Keratinocyte (primary cell): Measurements from ENCODE around the gene IPMK. TPM values are rescaled to one million over a fixed set of nuclear protein-coding genes. Genes with fewer than 3 reads are reported as not detected.

Experiments used
- DNase-seq: peaks from one replicate; pipeline ENCODE4 v3.0.0-alpha.2; 2011; ENCODE audit warnings: low read depth, missing footprints, low spot score
- FAIRE-seq: peaks from 2 replicates; lab custom pipeline; 2011; peaks lifted over from hg19 to GRCh38; lab: Jason Lieb, UNC
- H2AFZ ChIP-seq: 2 replicates; pipeline ENCODE4 v1.6.0; 2012; ENCODE audit warnings: low read length, control low read depth, inconsistent platforms; ENCODE audit not compliant: control insufficient read depth
- H3K27ac ChIP-seq: 2 replicates; pipeline ENCODE4 v1.5.1; 2011; ENCODE audit warnings: low read length; ENCODE audit not compliant: control insufficient read depth, insufficient read depth
- H3K27me3 ChIP-seq: 3 replicates; pipeline ENCODE4 v1.6.0; 2011; ENCODE audit warnings: low read length; ENCODE audit not compliant: control insufficient read depth, insufficient read depth; ENCODE audit errors: extremely low read depth
- H3K36me3 ChIP-seq, 2 experiments: 2 replicates in 1 of 2; 3 replicates in 1 of 2; pipeline ENCODE4 v1.5.1; 2011; ENCODE audit warnings: low read length in 2 of 2, mild to moderate bottlenecking in 1 of 2; ENCODE audit not compliant: control insufficient read depth in 2 of 2, insufficient read depth in 2 of 2; ENCODE audit errors: extremely low read depth in 1 of 2
- H3K4me1 ChIP-seq: 3 replicates; pipeline ENCODE4 v1.5.1; 2011; ENCODE audit warnings: low read length; ENCODE audit not compliant: control insufficient read depth, insufficient read depth; ENCODE audit errors: extremely low read depth
- H3K4me2 ChIP-seq: 3 replicates; pipeline ENCODE4 v1.6.0; 2011; ENCODE audit warnings: low read depth, low read length; ENCODE audit not compliant: control insufficient read depth, insufficient read depth; ENCODE audit errors: extremely low read depth
- H3K4me3 ChIP-seq, 3 experiments: fragments of 200-600 bp in 1 of 3; sonication (generic) in 1 of 3; 2 replicates in 2 of 3; 3 replicates in 1 of 3; pipeline ENCODE4 v1.5.1; 2011 to 2016; ENCODE audit warnings: low read length in 3 of 3, mild to moderate bottlenecking in 3 of 3, control low read depth in 2 of 3, inconsistent platforms in 1 of 3, low read depth in 1 of 3, mixed read lengths in 1 of 3, mixed run types in 1 of 3, moderate library complexity in 1 of 3; ENCODE audit not compliant: control insufficient read depth in 2 of 3, insufficient read depth in 2 of 3; ENCODE audit errors: extremely low read depth in 1 of 3
- H3K79me2 ChIP-seq: 2 replicates; pipeline ENCODE4 v1.6.0; 2012; ENCODE audit warnings: low read length; ENCODE audit not compliant: control insufficient read depth, insufficient read depth
- H3K9ac ChIP-seq: 3 replicates; pipeline ENCODE4 v1.6.0; 2011; ENCODE audit warnings: low read length; ENCODE audit not compliant: control insufficient read depth, insufficient read depth; ENCODE audit errors: extremely low read depth
- H3K9me1 ChIP-seq: 3 replicates; pipeline ENCODE4 v1.6.0; 2011; ENCODE audit warnings: low read length; ENCODE audit not compliant: control insufficient read depth, insufficient read depth; ENCODE audit errors: extremely low read depth
- H3K9me3 ChIP-seq: 2 replicates; pipeline ENCODE4 v1.5.1; 2012; ENCODE audit warnings: low read depth, low read length; ENCODE audit not compliant: control insufficient read depth
- H4K20me1 ChIP-seq: 3 replicates; pipeline ENCODE4 v1.6.0; 2011; ENCODE audit warnings: low read length; ENCODE audit not compliant: control insufficient read depth, insufficient read depth; ENCODE audit errors: extremely low read depth
- CTCF ChIP-seq, 3 experiments: IDR thresholded peaks in 1 of 3; conservative IDR thresholded peaks in 1 of 3; optimal IDR thresholded peaks in 1 of 3; 2 replicates in 2 of 3; 3 replicates in 1 of 3; pipeline versions ENCODE3 to v1.5.1; 2011; ENCODE audit warnings: low read length in 3 of 3, mild to moderate bottlenecking in 3 of 3, moderate library complexity in 2 of 3, control low read depth in 1 of 3, inconsistent platforms in 1 of 3; ENCODE audit not compliant: insufficient read depth in 2 of 3; ENCODE audit errors: extremely low read depth in 1 of 3
- EZH2 ChIP-seq: IDR thresholded peaks from one replicate; pipeline ENCODE4 v1.6.1; 2012; ENCODE audit warnings: inconsistent platforms, mild to moderate bottlenecking, low read length, moderate library complexity
- dilution Hi-C: fragments of 300-500 bp; cut with MboI; formaldehyde crosslinking; loops from one replicate; pipeline ENCODE4 v1.7.0; 2020; ENCODE audit warnings: low sequenced_read_pairs; ENCODE audit not compliant: extremely low pct_ligation_motif_present
- polyA plus RNA-seq, 5 experiments: library from polyadenylated mRNA; depleted of rRNA in 3 of 5; stranded (reverse) in 3 of 5; stranded (forward) in 1 of 5; unstranded in 1 of 5; fragments of >200 nt; gene quantifications; 1 replicate in 1 of 5; 2 replicates in 3 of 5; 3 replicates in 1 of 5; pipeline versions ENCODE4 v1.2.1 to v1.2.3, GENCODE V29; 2011 to 2012; ENCODE audit warnings: missing spikeins in 2 of 5, low read depth in 1 of 5, low replicate concordance in 1 of 5

IPMK gene
- polyA plus RNA-seq, 1 donor (not counting 4 experiments of a cell fraction or from before 2014, with no cell fraction given) = 4.5 TPM

- H3K36me3 ChIP-seq = no peaks in the 10 kb centered on the region
- no peak overlapping the region for H3K4me3 ChIP-seq
- no peak overlapping the region for H3K9ac ChIP-seq
- no peak overlapping the region for H2AFZ ChIP-seq
- peaks cover 5% of the 10 kb centered on the region for H3K27me3 ChIP-seq
- H3K27ac ChIP-seq = no peak overlapping the region
- no peaks in the 10 kb centered on the region for H4K20me1 ChIP-seq
- dilution Hi-C loops = no loop called here
- H3K9me3 ChIP-seq = no peaks in the 10 kb centered on the region
- no peaks in the 10 kb centered on the region for H3K79me2 ChIP-seq
- no peaks in the 10 kb centered on the region for H3K4me1 ChIP-seq
- DNase-seq (no peak), FAIRE-seq (no peak)
- no peak for TF ChIP-seq EZH2
- H3K9me1 ChIP-seq = no peaks in the 10 kb centered on the region
- H3K4me2 ChIP-seq = no peak overlapping the region
Observed at GRCh38 chr10:58305821-58306220, 38.1 kb upstream of the IPMK start.

- H2AFZ ChIP-seq = no peak overlapping the region
- no peaks in the 10 kb centered on the region for H3K36me3 ChIP-seq
- H3K79me2 ChIP-seq = no peaks in the 10 kb centered on the region
- no peak for FAIRE-seq
- no peaks in the 10 kb centered on the region for H3K9me1 ChIP-seq
- TF ChIP-seq EZH2 = no peak
- no peak overlapping the region for H3K9ac ChIP-seq
- no peak overlapping the region for H3K4me2 ChIP-seq
- H3K27me3 ChIP-seq = peaks cover 5% of the 10 kb centered on the region
- H3K27ac ChIP-seq = no peak overlapping the region
- no peaks in the 10 kb centered on the region for H3K9me3 ChIP-seq
- no peak for DNase-seq
- H4K20me1 ChIP-seq = no peaks in the 10 kb centered on the region
- dilution Hi-C loops = no loop called here
- no peaks in the 10 kb centered on the region for H3K4me1 ChIP-seq
- no peak overlapping the region for H3K4me3 ChIP-seq
Observed at GRCh38 chr10:58304099-58304633, 36.5 kb upstream of the IPMK start.

GRCh38 chr10:58302254-58302653 is 34.6 kb upstream of the IPMK start:
- FAIRE-seq (no peak), DNase-seq (no peak)
- H2AFZ ChIP-seq = no peak overlapping the region
- no peak overlapping the region for H3K9ac ChIP-seq
- dilution Hi-C loops = no loop called here
- no peaks in the 10 kb centered on the region for H3K9me3 ChIP-seq
- H3K79me2 ChIP-seq = no peaks in the 10 kb centered on the region
- H3K9me1 ChIP-seq = no peaks in the 10 kb centered on the region
- peaks cover 5% of the 10 kb centered on the region for H3K27me3 ChIP-seq
- no peak overlapping the region for H3K4me2 ChIP-seq
- H4K20me1 ChIP-seq = no peaks in the 10 kb centered on the region
- no peak overlapping the region for H3K27ac ChIP-seq
- H3K4me1 ChIP-seq = no peaks in the 10 kb centered on the region
- no peaks in the 10 kb centered on the region for H3K36me3 ChIP-seq
- no peak overlapping the region for H3K4me3 ChIP-seq
- TF ChIP-seq CTCF (optimal IDR thresholded peaks at IDR 0.05 in 1 of 3, IDR thresholded peaks at IDR 0.05 in 1 of 3, conservative IDR thresholded peaks at IDR 0.05 in 1 of 3; ENCODE audit: extremely low read depth in 1 of 3, insufficient read depth in 2 of 3, low read length in 3 of 3) = no peak
